Activated CD4-positive, CD25-positive, alpha-beta regulatory T cell treated with anti-CD3 and anti-CD28 coated beads, Interleukin-2, amount 50 U/mL, for 72 hours (primary cell): ENCODE results near the gene ADAMTS15.

Source experiments
- DNase-seq: peaks from one replicate; pipeline ENCODE4 v3.0.0; 2021

ADAMTS15 gene

DNA sequence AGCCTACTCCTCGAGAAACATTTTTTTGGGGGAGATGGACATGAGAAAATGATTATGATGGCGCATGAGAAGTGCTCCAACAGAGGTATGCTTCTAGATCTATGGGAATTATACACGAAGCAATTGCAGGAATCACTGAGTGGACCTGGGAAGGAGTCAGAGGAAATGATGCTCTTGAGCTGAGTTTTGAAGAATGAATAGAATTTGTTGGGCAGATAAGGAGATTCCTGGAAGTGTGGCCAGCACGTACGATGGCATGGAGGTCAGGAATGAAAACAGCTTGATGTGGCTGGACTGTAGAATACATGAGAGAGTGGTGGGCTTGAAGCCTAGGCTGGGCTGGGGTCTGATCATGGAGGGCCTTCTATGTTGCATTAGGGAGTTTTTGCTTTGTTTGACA is 31.7 kb downstream of the ADAMTS15 start:
- DNase-seq: no peak

- no peak for DNase-seq
These were observed 32.3 kb downstream of the ADAMTS15 start for GRCh38 chr11:130480711-130481140.

- DNase-seq: no peak
These were observed 34.7 kb downstream of the ADAMTS15 start for GRCh38 chr11:130483124-130483523.

DNA sequence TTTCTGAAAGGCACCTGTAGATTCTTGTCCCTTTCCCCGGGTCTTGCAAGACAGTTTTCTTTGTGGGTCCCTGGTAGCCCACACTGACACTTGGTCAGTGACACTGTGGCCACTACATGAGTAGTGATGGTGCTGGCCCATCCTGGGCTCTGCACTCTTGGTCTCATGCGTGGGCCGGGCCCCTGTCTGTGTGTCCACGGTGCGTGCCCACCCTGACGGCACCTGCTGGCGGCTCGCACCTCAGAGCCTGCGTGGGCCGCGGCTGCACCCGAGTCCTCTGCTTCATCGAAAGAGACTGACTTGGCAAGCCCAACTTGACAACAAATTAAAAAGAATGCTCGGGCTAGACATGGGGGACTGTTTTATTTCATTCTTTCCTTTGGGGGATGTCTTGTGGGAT is 37.5 kb downstream of the ADAMTS15 start:
- DNase-seq: no peak

GRCh38 chr11:130486391-130486836 is 38.0 kb downstream of the ADAMTS15 start:
- no peak for DNase-seq

- DNase-seq: no peak
These were observed 38.8 kb downstream of the ADAMTS15 start for GRCh38 chr11:130486987-130487923.

GRCh38 chr11:130487924-130488815 is 39.7 kb downstream of the ADAMTS15 start:
- DNase-seq: no peak

GRCh38 chr11:130488848-130489584 is 40.6 kb downstream of the ADAMTS15 start:
- no peak for DNase-seq

- no peak for DNase-seq
These were observed 41.3 kb downstream of the ADAMTS15 start for GRCh38 chr11:130489716-130490115.

GRCh38 chr11:130490682-130491449 is 42.4 kb downstream of the ADAMTS15 start:
- no peak for DNase-seq

DNA sequence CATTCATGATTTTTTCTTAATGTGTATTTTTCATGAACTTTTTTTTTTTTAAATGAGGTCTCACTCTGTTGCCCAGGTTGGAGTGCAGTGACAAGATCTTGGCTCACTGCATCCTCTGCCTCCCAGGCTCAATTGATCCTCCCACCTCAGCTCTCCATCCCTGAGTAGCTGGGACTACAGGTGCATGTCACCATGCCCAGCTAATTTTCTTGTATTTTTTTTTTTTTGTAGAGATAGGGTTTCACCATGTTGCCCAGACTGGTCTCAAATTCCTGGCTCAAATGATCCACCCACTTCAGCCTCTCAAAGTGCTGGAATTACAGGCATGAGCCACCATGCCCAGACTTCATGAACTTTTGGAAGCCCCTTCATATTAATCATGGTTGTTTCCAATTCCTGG is 49.7 kb downstream of the ADAMTS15 start:
- no peak for DNase-seq

DNA sequence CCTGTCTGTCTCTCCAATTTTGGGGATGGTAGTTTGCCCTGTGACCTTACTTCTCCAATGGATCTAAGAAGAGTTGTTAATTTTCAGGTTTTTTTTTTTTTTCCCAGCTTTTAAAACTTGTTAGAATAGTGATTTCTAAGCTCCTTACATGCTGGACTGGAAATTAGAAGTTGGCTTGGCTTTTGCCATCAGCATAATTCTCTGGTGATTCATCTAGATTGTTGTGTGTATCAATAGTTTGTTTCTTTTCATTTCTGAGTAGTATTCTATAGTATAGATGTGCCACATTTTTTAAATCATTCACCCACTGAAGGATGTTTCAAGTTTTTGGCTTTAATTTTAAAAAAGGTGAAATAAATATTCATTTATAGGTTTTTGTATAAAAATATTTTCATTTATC is 51.4 kb downstream of the ADAMTS15 start:
- DNase-seq: no peak

- DNase-seq: no peak
These were observed 55.9 kb downstream of the ADAMTS15 start for GRCh38 chr11:130504317-130504716.

DNA sequence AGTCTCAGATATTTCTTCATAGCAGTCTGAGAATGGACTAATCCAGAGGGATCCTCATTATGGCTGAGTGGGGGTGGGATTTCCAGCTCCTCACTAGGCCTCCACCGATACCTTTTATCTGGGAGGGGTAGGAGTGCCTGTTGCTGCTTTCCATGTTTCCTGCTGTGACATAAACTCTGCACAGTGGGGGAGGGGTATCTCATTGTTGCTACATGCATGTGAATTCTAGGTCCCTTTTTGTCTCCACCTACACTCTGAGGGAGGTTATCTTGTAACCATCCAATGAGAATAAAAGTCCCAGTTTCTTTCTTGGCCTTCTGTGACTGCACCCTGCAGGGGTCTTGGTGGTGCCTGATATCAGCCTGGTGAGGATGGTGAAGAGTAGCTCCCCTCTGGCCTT is 60.5 kb downstream of the ADAMTS15 start:
- DNase-seq: no peak

GRCh38 chr11:130509942-130510341 is 61.5 kb downstream of the ADAMTS15 start:
- no peak for DNase-seq

GRCh38 chr11:130510407-130511006 is 62.1 kb downstream of the ADAMTS15 start:
- DNase-seq: no peak

GRCh38 chr11:130511765-130512164 is 63.3 kb downstream of the ADAMTS15 start:
- DNase-seq: no peak

GRCh38 chr11:130512662-130513061 is 64.2 kb downstream of the ADAMTS15 start:
- no peak for DNase-seq

DNA sequence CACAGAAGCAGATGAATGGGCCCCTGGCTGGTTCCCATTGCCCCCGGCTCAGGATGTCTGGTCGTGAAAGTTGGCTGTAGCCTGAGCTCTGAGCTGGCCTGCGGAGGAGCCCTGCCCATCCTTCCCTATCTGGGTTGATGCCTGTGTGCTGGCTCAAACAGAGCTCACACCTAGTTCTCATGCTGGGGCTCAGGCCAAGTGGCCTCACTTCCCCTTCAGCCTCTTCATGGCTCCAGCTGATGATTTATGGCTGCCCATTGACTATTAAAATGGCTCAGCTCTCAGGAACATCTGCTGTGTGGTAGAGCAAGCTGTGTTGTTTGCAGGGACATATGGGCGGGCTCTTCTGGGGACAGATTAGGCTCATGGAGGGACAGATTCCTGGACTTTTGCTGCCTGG is 64.7 kb downstream of the ADAMTS15 start:
- DNase-seq: no peak

DNA sequence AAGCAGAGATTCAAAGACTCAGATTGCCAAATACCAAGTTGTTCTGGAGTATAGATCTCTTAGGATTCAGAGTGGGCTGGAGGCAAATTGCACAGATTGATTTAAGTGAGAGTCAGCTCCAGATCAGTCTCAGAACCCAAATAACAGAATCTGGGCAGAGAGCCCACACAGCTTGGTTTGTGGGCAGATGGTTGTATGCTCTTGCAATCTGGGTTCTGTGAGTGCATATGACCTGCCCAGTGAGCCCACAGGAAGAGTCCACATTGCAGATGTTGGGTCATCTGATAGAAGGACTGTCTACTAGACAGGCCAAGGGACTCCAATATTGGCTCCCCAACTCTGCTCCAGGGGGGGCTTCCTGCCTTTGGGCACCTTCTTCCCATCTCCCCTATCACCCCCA is 65.9 kb downstream of the ADAMTS15 start:
- DNase-seq: no peak

DNA sequence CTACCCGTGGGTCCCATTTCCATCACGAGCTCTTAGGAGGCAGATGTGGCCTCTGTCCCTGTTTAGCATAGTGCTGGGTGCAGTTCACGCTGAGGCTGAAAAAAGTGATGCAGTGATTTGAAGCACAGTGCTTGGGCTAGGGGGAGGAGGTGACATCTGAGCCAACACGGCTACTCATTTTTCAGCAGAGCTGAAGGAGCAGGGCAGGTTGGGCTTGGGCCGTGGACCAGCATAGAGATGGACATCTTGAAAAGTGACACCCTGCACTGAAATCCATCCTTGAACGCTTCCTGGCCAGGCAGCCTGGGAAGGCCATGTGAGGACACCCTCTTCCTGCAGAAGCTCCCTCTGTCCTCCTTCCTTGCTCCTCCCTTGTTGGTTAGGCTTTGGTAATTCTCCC is 66.4 kb downstream of the ADAMTS15 start:
- DNase-seq: no peak
